NCI-H460 (cell line): ENCODE measurements around the gene ENTPD2. TPM values are rescaled to one million over a fixed set of nuclear protein-coding genes. Genes with fewer than 3 reads are reported as not detected.
"Not testable (repeated sequence)": the region's sequence is repeated elsewhere in the genome, so short reads cannot be mapped to it uniquely, and the experiment has no call there.

Source experiments
- DNase-seq: peaks from one replicate; pipeline ENCODE4 v3.0.0-alpha.2; 2016; ENCODE audit warnings: low read depth; ENCODE audit errors: extremely low read depth
- total RNA-seq: library from RNA; depleted of rRNA; stranded (reverse); fragments of >200 nt; shearing (Covaris generic); gene quantifications from 2 replicates; pipeline ENCODE4 v1.2.3, GENCODE V29; 2014

The ENTPD2 gene
- total RNA-seq, 1 experiment from 2014 or later, result not detected

DNA sequence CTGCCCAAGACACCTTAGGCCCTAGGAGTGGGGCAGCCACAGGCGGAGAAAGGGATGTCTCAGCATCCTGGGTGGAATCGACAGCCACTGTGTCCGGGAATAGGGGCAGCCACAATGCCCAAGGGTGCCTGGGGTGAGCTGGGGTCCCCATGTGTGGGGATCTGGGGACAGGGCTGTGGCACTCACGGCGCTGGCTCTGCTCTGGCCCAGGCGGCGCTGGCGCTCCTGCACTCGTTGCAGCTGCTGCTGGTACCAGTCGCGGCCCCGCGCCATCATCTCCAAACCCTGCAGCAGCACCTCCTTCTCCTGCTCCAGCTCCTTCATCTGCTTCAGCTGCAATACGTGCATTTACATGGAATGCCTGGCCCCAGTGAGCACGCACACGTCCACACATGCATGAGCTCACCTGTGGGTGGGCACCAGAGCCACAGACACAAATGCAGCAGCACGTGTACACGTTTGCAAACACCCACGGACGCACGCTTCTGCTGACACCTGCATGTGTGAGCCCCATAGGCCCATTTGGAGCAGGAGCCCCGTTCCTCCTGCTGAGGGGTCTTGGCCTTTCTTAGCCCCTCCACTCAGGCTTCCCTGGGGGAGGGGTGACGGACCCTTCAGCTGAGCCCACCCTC, 11.6 kb upstream of the ENTPD2 start:
- DNase-seq, result no peak

DNA sequence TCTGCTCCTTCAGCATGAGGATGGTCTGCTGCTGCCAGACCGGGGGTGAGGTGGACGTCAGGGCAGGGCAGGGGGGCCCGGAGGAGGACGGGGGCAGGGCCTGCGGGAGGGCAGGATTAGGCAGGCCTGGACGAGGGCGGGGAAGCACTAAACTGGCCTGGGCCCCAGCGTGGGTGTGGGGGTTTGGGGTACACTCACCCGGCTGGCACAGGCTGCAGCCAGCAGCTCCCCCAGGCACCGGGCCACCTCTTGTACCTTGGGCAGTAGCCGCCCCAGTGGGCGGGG, 11.0 kb upstream of the ENTPD2 start:
- DNase-seq, result no peak

DNA sequence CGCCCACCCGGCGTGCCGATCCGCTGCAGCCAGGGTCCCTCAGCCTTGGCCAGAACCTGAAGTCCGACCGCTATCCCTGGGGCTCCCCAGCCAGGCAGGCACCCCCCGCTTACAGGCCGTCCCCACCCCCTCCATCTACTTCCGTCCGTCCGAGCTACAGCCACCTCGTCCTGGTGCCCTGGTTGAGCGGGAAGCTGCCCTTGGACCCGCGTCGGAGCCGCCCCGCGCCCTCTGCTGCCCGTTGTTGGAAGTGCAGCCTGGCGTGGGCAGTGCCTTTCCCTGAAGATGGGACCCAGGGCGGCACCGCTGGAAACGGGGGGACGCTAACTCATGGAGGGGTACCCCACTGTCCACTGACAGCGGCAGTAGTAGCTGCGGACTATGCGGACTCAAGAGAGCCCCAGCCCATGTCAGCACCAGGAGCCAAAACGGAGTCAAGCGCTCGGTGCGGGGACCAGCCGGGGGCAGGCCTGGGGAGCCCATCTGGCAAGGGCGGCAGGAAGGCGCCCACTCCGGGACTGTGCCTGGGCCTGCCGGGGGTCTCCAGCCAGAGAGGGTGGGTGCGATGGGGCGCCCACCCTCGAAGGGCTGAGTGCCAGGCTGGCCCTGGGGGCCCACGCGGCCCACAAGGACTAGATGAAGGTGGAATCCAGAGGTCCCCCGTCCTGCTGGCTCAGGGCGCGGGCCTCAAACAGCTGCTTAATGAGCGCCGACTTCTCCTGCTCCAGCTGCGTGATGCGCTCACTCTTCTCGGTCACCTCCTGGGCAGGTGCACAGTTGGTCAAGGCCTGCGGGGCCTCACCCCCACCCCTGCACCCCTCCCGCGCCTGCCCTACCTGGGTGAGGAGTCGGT, 10.4 kb upstream of the ENTPD2 start:
- peak; percentile 56 for DNase-seq

DNA sequence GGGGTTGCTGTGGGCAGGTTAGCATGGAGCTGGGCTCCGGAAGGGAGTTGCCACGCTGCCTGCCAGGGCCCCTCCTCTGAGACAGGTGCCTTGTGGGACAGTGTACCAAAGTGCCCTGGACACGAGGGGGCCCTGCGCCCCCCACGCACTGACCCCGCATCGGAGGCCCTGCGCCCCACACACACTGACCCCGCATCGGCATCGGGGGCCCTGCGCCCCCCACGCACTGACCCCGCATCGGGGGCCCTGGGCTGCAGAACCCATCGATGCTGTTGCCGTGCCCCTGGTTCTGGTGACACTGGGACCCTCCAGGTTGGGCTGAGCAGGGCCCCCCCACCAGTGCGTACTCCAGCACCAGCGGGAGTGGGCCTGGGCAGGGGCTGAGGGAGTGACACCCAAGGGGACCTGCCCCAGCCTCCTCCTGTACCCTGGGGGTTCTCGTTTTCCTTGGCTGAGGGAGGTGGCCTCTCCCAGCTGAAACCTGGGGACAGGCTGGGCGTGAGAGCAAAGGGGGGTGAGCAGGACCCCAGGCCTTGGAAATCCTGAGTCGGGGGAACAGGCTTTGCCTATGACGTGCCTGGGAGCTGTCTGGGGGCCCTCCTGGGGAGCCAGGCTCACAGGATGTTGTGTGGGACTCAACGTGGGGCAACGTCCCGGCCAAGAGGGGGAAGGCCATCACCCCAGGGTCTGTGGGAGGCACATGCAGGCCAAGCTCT, 9.6 kb upstream of the ENTPD2 start:
- no peak for DNase-seq

DNA sequence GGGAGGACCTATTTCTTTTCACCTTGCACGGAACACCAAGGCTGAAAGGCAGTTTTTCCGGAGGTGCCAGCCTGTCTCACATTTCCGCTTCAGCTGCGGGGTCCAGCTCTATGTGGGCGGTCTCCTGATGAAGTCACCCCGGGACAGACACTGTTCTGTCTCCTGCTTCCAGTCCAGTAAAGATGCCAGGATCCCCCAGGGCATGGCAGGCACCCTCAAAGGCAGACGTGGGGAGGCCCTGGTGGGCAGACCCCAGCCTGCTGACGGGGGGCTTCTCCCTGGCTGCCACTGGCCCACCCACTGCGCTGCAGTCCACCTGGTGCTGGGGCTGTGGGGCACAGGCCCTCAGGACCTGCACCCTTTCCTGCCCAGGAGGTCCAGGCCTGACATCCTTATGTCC, 8.9 kb upstream of the ENTPD2 start:
- DNase-seq, result not testable (repeated sequence)

DNA sequence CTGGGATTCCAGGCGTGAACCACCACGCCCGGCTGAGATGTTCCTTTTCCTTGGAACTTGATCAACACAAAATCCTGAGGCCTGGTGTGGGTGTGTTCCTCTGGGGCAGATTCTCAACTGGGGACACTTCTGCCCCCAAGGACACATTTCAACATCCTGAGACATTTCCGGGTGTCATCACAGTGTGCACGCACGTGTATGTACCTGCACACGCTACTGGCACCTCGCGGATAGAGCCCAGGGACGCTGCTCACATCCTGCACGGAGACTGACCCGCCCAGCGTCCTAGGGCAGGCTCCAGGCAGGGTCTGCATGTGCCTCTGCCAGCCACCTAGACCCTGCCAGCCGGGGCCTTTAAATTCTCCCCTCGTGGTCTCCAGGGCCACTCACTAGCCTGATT, 8.5 kb upstream of the ENTPD2 start:
- no peak for DNase-seq

DNA sequence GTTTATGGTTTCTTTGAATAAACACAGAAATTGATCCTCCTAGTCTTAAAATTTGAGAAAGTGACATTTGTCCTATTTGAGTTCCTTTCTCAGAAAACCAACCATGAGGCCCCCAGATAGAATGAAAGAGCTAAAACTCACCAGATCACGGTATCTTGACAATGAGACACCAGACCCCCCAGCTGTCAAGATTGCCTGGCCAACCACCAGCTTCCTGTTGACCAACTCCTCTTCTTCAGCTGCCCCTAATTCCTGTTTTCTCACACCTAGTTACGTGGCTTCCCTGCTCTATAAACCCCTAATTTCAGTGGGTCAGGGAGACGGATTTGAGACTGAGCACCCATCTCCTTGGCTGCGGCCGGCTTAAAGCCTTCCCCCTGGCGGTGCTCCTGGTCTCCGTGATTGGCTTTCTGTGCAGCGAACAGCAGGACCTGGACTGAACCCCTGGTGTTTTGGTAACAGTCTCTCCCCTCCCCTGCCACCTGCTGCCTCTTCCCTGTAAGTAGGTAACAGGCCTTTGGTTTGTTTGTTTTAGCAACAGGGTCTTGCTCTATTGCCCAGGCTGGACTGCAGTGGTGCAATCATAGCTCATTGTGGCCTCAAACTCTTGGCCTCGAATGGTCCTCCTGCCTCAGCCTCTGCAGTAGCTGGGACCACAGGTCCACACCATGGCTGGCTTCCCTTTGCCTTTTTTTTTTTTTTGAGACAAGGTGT, 4.8 kb upstream of the ENTPD2 start:
- DNase-seq, result no peak

DNA sequence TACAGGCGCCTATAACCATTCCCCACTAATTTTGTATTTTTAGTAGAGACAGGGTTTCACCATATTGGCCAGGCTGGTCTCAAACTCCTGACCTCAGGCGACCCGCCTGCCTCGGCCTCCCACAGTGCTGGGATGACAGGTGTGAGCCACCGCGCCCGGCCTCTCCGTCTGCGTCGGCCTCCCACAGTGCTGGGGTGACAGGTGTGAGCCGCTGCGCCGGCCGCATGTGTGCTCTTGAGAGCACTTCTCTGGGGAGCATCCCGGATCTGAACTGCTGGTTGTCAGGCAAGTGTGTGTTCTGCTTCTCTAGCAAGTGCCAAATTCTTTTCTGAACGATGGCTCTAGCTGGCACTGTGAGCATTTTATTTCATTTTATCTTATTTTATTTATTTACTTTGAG, 3.7 kb upstream of the ENTPD2 start:
- no peak for DNase-seq

DNA sequence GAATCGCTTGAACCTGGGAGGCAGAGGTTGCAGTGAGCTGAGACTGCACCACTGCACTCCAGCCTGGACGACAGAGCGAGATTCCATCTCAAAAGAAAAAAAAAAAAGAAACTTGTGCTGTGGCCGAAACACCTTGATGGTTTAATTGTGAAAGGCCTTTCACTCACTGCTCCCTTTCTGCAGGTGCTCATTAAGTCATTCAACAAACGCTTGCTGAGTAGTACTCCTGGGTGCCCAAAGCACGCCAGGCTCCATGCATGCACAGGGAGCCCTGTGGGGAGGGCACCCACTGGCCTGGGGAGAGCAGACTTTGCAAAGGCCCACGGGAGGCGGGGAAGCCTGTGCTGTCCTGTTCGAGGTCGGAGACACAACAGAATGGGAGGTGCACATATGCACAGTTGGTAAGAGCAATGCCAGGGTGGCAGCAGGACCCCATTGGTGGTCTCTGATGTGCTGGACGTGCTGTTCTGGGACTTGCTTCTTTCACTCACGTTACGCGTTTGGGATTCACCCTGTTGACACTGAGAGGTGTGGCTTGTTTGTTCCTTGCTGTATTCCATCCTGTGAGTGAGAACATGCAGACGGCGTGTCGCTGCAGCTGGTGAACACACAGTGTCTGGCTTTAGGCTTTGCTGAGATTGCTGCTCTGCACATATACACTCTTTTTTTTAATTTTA, 3.0 kb upstream of the ENTPD2 start:
- DNase-seq, result no peak

DNA sequence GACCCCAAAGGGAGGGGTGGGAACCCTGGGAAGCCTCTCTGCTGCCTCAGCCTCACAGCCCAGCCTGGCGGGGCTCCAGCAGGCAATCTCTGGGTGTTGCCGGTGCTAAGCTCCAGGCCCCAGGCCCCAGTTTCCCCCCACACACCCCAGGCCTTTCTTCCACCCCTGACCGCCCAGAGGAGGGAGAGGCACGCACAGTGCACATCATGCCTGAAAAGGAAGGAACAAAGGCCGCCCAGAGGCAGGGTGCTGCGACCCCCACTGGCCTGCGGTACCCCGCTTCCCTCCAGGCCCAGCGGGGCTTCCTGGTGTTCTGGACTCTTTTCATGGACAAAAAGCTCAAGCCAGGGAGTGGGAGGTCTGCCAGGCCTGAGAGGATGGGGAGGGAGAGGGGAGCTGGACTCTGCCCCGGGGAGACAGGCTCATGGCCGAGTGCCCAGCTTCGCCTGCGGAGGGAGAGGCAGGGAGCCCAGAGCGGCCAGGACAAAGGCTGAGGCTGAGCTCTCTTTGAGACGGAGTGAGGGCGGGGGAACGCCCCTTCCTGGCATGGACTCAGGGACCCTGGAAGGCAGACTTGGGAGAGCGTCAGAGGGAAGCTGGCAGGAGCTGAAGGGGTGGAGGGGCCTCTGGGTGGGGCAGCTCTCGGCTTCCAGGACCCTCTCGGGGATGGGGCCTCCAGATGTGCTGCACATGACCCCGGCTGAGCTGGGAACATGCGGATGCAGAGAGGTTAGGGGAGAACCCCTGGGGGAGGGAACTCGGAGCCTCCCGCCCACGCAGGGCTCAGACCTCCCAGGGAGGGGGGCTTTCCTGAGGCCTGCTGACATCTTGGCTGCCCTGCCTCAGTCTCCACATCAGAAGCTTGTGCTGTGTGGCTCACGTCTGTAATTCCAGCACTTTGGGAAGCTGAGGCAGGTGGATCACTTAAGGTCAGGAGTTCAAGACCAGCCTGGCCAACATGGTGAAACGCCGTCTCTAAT, 1.8 kb upstream of the ENTPD2 start:
- no peak for DNase-seq

DNA sequence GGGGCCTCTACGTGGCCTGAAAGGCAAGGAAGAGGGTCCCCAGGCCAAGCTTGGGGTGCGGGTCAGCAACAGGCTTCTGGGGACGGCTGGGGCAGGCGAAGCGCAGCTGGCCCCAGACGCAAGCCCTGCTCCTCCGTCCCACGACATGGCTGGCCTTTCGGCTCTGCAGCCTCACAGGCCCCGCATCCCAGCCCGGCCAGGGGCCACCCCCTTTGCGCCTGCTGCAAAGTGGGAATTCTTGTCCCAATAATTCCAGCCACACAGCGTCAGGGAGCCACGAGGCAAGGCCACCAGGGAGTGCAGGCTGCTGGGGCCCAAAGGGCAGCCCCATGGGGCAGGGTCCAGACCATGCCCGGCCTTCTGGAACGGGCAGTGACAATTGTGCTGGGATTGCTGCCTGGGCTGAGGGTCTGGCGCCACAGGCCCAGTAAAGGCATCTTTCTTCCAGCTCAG, 1.1 kb upstream of the ENTPD2 start:
- no peak for DNase-seq

DNA sequence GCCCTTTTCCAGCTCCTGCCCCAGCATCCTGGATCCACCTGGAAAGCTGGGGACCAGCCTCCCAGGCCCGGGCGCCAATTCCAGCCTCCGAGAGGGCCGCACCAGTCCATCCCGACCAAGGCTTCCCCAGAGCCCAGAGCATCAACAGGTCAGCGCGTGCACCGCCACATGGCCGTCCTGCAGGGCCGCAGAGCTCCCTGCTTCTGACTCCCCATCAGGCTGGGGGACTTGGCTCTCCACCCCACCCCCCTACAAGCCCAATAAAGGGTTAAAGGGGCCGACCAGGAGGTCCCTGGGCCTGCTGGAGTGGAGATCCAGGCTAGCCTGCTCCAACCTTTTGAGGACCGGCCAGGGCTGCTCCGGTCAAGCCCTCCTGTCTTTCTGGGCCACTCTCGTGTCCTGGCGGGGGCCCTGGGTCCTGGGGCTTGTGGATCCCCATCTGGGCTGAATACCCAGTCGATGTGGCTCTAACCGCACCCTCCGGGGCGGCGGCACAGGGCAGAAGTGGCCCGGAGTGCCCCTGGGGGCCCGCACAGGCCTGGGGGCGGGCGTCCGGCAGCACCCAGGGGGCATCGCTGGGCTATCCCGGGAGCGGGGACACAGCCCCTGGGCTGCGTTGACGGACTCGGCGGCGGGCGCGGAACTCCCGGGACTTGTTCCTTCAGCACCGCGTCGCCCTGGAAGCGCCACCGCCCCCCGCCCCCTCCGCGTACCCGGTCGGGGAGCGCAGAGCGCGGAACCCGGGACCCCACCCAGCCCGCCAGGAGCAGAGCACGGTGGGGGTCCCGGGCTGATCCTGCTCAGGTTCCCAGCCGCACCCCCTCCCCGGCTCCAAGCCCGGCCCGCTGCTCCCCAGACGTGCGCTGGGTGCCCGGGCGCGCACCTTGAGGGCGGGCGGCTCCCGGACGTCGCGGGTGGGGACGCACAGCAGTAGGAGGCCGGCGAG, 590 bp downstream of the ENTPD2 start:
- DNase-seq, result no peak

DNA sequence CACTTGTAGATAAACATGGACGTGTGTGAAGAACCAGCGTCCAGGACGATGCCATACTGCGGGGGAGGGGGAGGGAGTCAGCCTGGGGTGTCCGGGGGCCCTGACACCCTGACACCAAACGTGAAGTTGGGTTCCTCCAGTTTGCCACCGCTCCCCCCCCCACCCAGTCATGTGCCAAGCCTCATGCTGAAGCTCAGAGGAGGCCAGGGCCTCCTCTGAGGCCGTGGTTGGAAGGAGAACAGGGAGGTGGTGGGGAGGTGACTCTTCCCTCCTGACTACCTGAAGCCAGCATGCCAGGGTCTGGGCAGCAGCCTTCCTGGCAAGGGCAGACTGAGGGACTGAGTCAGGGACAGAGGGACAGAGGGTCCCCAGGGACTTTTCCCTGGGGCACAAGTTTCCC, 1.6 kb downstream of the ENTPD2 start:
- no peak for DNase-seq

DNA sequence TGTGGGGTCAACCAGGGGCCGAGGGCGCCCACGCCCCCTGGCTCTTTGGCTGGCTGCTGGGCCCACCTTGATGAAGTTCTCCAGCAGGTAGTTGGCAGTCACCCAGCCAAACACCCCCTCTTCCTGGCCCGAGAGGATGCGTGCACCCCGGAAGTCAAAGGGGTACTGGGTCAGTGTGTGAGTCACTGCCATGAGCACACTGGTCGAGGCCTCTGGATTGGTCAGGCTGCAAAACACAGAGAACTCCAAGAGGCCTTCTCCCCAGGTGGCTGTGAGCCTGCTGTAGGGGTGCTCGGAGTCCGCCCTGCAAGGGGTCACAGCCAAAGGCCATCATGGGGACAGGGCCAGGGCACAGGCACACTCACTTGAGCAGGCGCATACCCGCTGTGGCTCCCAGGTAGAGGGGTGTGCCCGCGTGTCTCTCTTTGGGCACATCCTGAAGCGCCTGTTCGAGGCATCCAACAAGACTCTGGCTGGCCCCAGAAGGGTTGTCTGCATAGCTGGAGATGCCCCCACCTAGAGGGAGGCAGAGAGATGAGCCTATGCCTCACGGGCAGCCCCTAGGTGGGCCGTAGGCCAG, 2.6 kb downstream of the ENTPD2 start:
- no peak for DNase-seq

DNA sequence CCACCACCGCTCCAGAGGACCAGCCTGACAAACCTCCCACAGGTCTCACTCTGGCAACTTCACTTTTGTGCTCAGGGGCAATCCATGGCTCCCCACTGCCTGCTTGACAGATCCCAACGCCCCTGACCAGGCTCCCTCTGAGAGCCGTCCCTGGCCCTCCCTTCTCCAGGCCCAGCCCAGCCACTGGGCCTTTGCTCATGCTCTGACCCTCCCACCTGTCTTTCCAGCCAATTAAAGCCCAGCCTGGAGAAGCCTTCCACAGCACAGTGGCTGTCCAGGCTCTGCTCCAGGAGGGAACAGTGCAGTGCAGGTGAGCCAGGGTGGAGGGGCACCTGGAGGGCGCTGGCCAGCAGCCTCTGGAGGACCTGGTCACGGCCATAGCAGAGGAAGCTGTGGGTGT, 3.3 kb downstream of the ENTPD2 start:
- no peak for DNase-seq

DNA sequence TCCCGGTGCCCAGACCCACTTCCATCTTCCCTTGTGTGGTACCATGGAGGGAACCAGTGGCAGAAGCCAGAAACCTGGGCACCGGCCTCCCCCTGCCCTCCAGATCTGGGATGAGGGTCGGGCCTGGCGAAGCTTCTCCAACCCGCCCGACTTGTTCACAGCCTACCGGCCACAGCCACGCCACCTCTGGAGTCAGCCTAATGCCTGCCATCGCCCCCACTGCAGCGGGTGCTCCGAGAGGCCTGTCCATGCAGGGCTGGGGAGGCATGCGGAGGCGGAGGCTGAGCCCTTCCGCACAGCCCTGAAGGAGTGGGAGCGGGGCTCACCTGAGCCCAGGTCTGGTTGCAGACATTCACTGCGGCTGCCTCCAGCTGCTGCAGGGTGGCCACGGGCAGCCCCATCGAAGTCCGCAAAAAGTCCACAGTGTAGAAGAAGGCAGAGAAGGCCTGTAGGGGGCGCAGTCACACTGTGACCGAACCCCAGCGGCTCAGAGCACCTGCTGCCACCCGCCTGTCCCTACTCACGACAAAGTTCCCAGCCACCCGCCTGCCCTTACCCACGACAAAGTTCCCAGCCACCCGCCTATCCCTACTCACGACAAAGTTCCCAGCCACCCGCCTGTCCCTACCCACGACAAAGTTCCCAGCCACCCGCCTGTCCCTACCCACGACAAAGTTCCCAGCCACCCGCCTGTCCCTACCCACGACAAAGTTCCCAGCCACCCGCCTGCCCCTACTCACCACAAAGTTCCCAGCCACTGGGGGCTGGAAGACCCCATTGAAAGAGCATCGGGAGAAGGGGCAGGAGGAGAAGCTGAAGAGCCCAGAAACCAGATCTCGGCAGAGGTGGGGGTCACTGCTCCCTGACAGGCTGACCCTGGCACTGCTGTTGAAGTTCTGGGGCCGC, 4.1 kb downstream of the ENTPD2 start:
- DNase-seq, result peak; percentile 64
